Activated gamma-delta T cell treated with anti-CD3 and anti-CD28 coated beads, Interleukin-2, amount 50 U/mL, for 16 hours (primary cell): Measurements from ENCODE around the gene MAML3.

Experiments used
- DNase-seq: peaks from one replicate; pipeline ENCODE4 v3.0.0-alpha.2; 2020; ENCODE audit warnings: low read depth

Gene MAML3

DNA sequence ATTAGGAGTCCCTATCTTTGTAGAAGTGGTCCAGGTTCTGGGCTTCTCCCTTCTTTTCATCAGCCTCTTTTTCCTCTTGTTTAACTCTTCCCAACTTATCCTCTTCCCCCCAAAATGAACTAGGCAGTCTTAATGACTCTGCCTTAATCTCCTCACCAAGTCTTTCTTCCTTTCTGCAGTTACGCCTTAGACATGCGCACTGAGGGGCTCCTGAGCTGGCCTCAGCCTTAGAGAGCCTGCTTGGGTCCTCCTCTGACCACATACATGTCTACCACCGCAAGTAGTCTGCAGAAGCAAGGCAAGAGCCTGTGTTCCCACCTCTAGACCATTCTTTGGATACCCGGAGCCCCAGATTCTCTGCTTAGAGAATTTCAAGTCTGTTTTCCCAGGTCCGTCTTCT is 288.4 kb downstream of the MAML3 start:
- no peak for DNase-seq

DNA sequence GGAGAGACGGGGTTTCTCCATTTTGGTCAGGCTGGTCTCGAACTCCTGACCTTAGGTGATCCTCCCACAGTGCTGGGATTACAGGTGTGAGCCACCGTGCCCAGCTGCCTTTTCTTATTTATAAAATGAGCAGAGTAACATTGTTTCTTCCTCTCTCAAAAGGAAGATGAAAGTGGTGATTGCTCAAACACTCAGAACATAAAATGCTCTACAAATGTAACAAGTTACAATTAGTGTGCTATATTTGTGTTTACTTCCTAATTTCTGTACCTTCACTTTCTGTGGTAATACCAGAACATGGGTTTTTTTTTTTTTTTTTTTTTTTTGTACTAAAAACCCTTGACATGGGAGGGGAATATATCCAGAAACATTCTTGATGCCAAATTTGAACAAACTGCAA is 290.5 kb downstream of the MAML3 start:
- no peak for DNase-seq

DNA sequence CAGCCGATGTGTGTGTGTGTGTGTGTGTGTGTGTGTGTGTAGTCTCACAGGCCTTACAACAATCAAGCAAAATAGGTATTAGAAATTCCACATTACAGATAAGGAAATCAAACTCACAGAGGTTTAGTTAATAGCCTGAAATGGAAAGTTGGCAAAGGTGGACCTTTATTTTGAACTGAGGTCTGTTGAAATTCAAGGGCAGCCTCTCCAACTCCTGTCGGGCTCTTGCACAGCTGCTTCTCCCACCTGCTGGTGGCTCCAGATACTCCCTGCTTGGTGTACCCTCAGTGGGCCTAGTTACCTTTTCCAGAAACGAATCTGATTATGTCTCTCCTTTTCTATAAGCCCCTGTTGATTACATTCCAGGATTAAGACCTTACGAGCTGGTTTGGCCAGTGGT is 292.5 kb downstream of the MAML3 start:
- no peak for DNase-seq

DNA sequence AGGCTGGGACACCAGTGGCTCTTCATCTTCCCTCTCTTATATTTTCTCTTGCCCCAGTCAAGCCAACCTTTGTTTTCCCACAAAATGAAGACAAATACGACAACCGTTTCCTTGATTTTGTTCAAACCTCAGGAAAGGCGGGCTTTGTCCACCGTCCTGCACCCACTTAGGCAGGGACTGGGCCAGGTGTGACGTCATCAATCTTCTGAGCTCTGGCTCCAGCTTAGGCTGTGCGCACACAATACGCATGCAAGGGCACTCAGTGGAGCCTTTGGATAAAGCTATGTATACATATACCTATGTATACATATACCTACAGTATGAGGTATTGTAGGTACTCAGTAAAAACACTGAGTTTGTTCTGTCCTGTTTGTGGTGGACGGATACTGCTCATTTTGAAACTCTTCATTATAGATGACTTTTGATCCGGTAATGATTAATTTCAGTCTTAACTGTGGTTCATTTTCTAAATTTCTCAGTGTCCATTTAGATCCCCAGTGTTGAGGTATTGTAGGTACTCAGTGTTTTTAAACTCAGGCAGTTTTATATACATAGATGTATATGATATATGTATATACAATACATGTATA is 293.5 kb downstream of the MAML3 start:
- no peak for DNase-seq

DNA sequence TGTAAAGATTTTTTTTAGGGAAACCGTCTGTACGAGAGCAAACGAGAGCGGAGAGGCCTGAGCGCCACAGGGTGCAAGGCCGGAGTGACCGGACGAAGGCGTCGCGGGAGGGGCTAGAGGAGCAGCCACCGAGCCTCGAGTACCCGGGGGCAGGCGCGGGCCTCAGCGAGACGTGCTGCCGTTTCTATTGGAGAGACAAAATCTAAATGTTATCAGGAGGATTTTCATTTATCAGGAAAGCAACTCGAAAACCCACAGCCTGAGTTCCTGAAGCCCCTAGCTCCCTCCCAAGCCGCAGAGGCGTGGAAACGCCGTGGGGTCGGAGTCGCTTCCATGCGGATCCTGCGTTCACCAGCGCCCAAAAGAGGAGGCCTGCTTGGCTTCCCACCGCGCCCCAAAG is 294.1 kb downstream of the MAML3 start:
- no peak for DNase-seq

DNA sequence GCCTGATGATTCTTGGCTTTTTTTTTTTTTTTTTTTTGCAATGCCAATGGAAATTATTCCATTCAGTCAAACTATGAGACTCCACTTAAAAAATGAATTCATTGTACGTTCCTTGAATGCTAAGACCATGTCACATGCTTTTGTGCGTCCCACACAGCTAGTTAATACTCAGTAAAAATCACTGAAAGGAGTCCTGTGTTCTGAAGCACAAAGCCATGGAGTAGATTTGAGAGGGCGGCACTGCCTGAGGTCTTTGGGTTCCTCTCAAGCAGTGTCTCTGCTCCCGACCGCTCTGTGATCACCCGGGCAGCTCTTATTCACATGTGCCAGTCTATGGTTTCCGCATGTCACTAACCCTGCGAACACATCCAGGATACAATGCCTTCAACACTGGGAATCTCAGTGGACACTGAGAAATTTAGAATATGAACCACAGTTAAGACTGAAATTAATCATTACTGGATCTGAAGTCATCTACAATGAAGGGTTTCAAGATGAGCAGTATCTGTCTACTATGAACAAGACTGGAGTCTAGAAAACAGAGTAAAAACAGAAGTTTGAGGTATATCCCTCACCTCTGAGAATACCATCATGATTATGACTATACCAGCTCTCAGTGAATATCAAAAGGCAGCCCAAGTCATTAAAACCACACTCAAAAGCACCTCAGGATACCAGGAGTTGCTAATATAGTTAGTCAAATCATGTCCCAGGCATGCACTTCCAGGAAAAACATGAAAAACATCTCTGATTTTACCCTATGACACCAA is 295.4 kb downstream of the MAML3 start:
- DNase-seq, result no peak

DNA sequence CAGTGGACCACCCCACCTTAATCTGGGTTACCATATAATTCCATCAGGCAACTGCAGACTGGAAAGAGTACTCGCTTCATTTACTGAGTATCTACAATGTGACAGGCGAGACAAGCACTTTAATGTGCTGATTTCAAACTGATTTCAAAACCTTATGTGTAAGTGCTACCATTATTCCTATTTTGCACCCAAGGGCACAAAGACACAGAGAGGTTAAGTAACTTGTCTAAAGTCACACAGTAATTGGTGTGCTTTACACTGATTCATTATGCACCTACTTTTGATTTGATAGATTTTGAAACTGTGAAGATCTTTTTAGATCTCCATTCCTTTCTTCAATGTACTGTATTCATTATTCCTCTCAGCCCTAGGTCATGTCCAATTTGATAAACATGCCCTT is 296.0 kb downstream of the MAML3 start:
- no peak for DNase-seq

DNA sequence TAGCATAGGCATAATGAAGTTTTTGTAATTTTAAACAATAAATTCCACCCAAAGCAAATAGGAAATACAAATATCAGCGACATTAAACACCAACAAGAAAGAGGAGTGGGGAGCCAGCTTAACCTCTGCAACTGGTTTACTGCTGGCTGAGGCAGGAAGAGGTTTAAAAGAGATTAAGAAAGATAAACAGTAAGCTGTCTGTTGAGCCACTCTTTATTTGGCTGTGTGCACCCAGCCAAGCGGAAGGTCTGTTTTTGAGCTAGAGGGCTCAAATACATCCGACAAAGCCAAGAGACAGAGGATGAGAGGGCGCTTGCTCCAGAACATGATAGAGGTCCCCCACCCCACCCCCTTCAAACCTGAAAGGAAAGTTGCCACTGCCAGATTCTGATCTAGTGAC is 297.0 kb downstream of the MAML3 start:
- DNase-seq, result no peak

DNA sequence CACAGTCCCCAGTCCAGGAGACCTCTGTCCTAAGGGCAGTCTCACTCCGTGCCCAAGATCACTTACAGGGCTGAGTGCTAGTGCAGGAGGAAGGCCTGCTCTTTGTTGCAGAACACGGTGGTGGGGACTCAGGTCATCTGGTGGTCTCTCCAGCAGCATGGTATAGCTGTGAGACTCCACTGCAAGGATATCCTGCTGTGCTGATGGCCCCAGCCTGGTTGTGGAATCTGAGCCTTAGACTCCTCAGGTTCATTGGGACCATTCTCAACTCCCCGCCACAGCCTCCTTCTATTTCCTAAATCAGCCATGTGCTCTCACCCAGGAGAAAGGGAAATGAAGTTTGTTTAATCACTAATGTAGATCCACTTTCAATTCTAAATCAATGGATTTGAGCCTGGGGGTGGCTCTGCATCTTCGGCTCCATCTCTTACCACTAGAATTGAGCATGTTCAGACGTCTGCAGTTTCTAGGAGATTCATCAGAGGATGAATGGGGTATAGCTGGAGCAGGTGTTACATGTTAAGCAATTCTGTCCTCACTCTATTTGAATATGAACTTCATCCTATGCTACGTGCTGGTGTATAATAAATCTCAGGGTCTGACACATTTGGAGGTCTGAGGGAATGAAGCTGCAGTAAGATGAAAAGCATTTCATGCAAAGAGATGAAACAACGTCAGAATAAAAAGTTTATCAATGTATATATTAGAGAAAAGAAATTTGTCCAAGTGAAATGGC is 299.1 kb downstream of the MAML3 start:
- DNase-seq, result no peak

DNA sequence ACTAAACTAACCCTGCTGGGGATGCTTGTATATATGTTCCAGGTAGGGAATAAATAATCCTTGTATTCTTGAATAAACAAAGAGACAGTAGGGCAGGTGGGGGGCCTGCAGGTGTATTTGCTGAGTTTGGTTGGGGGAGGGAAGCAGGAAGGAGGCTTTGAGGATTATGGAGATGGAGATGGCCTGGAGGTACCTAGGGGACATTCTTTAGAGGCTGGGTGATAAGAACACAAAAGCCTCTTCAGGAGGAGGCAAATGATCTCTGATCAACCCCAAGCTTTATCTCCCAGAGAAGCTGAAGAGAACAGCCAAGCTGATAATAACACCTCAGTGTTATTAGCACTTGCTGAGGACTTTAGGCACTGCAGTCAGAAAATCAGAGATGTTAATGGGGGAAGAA is 300.7 kb downstream of the MAML3 start:
- no peak for DNase-seq

DNA sequence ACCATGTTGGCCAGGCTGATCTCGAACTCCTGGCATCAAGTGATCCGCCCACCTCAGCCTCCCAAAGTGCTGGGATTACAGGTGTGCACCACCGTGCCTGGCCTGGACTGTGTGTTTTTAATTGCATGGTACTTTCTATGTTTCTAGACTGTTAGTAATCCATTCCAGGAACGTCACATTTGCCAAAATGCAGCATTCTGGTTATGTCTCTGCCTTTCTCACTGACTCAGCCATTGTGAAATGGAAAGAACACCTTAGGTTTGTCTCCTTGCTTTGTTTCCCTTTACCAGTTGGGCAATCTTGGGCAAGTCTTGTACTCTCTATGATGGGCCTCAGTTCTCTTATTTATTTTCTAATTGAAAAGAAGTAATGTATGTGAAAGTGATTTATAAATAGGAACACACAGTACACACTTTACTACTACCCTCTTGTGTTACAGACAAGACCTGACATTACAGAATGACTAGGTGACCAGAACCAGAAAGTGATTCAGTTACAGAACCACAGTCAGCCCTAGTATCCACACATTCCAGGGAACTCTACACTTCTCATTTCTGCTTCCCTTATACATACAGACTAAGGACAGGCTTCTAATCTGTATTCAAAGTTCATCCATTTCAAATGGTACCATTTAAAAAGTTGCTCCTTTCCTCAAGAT is 301.2 kb downstream of the MAML3 start:
- DNase-seq, result no peak

DNA sequence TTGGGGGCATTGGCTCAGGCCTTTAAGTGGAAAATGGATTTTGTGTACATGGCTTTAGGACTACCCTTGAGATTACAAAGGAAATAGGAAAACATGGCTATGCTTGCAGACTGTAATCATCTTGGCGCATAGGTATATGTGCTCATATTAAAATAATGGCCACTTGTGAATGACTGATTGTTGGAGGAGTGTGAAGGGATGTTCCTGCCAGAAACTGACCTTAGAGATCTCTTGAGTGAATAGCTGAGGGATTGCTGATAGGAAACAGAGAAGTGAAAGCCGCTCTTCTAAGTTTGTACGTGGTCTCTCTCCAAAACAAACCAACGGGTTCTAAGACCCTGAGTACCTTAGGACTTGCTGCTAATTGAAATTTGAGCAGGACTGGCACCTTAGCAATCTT is 302.3 kb downstream of the MAML3 start:
- DNase-seq, result no peak

DNA sequence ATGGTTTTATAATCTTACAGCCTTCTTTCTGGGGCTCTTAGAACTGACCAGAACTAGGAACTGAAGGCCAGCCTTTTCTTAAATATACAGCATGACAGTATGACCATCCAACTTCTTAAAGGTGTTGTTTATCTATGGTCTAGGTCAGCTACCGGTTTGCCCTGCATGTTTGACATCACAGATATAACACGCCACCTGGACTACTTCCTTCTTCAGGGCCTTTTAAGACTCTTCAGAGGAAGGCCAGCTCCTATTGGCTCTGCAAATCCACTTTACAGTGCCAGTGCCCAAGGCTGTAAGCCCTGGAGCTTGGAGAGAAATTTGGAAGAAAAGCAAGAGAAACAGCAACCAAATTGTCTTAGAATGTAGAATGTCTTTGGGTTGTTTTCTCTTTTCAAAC is 302.9 kb downstream of the MAML3 start:
- no peak for DNase-seq

DNA sequence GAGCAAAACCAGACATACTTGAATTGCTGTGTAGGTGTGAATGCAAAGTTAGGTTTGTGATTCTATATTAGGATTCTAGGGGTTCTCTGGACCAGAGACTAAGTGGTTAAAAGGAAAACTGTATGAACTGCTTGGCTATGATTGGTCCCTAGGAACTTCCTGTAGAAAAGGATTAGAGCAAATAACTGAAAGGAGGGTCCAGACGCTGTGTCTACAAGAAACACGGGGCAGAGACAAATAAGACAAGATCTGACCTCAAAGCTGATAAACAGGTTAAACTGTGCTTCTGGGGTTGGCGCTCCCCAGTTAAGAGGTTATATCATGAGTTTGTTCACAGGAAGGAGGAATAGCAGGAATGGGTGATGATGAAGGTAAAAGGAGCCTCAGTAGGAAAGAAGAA is 304.8 kb downstream of the MAML3 start:
- no peak for DNase-seq

DNA sequence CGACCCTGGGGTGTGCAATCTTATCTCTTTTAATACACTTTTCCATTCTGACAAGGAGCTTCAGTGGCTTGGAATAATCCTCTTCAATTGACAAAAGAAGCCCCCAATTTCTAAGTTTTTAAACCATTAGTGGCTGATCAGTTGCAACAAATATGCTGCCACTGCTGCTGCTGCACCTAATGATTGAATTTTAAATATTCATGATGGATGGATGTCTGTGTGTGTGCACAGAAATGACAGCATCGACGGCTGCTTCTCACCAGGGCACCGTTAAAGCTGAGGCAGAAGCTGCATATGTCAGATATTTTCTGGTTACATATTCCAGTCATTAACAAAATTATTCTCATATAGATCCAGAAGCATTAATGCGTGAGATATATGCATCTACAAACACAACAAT is 306.0 kb downstream of the MAML3 start:
- no peak for DNase-seq

DNA sequence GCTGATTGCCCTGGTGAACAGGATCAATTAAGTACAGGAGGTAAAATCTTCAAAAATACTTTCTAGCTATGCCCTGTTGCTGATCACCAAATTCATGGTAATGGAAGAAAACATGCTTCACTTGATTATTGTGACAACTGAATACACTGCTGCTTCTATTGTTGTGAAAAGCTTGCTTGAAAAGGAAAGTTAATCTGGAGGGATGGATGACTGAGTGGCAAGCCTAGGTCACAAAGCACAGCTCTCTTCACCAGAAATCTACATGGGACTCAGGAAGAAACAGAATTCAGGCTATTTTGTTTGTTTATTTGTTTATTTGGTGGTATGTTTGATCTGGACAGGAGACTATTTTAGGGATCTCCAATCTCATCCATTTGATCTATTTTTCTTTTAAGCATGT is 306.4 kb downstream of the MAML3 start:
- no peak for DNase-seq

DNA sequence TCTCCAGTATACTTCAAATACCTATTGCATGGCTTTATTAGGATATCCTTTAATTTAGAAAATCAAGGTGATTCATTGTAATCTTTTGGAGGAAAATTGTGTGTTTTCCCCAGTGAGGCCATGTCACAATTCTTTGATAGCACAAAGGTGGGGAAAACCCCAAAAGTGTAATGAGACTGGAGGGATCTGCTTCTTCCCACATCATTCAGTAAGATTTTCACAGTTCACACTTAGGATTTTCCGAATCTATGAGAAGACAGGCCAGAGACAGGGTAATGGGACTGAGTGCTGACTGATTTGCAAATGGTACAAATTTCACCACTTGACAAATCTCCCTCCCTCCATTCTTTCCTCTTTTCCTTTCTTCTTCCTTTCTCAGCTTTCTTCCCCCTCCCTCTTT is 307.2 kb downstream of the MAML3 start:
- DNase-seq, result no peak

DNA sequence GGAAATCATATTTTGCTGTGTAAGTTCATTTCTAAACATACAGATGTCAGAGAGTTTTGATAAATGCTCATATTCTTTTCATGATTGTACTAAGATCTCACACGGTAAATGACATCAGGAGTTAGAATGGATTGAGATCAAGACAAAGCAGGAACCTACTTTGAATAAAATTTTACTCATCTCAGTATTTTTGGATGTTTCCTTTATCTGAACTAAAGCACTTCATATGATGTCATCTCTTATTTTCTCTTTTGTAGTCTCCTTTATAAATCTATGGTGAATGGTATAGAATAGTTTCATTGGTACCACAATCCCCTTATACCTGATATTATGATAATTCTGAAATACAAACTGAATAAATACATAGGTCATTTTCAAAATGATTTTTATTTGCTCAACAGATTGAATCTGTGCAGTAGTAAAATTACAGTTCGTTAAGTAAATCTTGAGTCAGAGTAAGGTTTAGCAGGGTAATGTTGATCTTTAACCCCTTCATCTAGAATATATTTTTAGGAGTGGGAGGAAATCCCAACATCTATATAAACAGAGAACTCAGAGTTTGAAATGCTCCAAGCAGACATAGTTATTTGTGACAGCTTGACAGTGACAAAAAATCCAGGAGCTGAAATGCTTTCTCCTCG is 308.4 kb downstream of the MAML3 start:
- no peak for DNase-seq

DNA sequence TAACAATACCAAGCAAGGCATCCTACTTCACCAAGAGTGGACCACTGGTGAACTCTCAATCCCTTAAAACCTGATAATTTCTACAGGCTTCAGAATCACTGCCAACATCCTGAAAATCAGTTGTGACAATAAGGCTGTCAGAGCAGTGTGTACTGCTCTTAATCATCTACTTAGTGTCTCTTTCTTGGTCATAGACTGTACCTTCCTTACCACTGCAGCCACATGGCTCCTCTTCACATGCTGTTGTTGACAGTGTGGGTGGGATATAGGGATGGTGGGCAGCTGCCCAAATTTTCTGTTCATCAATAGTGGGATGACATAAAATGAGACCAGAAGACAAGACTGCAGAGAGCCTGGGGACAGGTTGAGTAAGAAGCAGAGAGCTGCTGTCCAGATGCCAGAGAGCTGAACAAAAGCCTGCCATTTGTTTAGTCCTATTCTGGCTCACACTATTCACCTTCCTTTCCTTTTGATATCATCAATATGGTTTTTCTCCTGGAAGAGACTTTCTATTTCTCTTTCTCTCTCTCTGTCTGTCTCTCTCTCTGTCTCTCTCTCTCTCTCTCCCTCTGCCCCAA is 309.4 kb downstream of the MAML3 start:
- no peak for DNase-seq

DNA sequence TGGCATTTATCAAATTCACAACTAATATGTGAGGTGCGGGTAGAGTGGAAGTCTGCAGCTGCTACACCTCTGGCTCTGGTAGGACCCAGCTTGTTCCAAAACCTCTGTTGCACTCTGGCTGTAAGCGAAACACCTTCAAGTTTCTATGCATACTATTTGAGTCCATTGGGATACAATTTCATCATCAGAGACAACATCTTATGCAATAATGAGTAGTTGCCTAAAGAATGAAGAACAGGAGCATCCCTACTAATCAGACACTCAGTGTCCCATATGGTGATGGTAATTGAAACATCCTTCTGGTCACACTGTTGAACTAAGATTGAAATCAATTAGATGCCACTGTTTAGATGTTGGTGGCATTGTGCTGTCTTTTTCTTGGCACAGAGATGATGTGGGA is 309.9 kb downstream of the MAML3 start:
- no peak for DNase-seq

DNA sequence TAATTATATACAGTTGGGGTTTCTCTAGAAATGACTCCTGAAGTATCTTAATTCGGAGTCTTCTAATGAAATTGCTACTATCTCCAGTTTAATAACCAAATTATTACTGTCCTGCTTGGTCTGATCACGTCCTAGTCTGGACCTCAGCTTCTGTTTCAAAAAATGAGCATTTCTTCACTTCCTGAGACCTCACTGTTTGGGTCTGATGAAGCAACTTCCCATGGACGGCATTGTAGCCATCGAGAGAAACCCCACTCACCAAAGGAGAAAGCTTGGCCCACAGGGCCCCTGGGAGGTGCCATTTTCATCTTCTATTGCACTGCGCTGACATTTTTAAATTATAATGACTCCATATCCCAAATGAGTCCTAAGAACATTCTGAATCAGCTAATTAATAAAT is 310.3 kb downstream of the MAML3 start:
- no peak for DNase-seq
